Skeletal muscle cell (primary cell): Measurements from ENCODE around the gene PEPD.

Experiments
- DNase-seq: peaks from one replicate; pipeline ENCODE4 v3.0.0-alpha.2; 2010; ENCODE audit warnings: low read depth
- H3K4me3 ChIP-seq: 2 replicates; pipeline ENCODE4 v1.5.1; 2011; ENCODE audit warnings: low read depth, mild to moderate bottlenecking, control low read depth, low read length, moderate library complexity

The PEPD gene

GRCh38 chr19:33464010-33464732 lies 57.4 kb downstream of the PEPD start:
- no peak for DNase-seq
- no peak overlapping the region for H3K4me3 ChIP-seq

- no peak overlapping the region for H3K4me3 ChIP-seq
- no peak for DNase-seq
Measured at GRCh38 chr19:33463199-33463598, 58.4 kb downstream of the PEPD start.

GRCh38 chr19:33462112-33462791 lies 59.3 kb downstream of the PEPD start:
- no peak overlapping the region for H3K4me3 ChIP-seq
- DNase-seq, result no peak

GRCh38 chr19:33461256-33462111 lies 60.1 kb downstream of the PEPD start:
- no peak for DNase-seq
- H3K4me3 ChIP-seq, result no peak overlapping the region

DNA sequence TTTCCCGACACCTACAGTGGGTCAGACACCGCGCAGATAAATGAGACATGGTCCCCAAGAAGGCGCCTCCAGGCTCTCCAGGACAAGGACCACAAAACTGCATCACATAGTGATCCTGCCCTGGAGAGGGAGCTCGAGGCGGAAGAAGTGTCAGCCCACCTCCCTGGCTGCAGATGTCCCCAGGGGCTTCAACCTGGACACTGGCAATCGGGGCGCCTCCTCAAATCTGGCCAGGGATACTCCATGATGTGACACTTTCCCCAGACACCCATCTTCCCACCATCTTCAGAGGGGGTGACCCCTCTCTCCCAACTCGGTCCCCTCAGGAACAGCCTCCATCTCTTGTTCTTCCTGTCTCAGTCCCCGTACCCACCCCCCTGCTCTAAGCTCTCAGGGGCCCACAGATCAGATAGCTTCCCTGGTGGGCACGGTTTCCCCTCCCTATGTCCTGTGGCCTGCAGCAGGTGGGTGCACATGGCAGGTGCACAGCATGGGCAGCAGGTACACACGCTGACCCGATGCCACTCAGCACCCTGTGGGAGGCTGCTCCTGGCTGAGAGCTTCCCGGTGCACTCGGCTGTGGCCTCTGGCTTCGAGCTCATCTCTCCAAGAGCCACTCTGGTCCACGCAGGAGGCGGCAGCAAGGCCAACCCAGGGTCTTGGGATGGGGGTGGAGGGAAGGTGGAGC lies 61.2 kb downstream of the PEPD start:
- no peak for DNase-seq

GRCh38 chr19:33459222-33460090 lies 62.1 kb downstream of the PEPD start:
- H3K4me3 ChIP-seq, result no peak overlapping the region
- no peak for DNase-seq

More for the DNA sequence above, 61.2 kb downstream of the PEPD start:
- H3K4me3 ChIP-seq, result no peak overlapping the region

GRCh38 chr19:33458807-33459206 lies 62.8 kb downstream of the PEPD start:
- DNase-seq, result no peak
- no peak overlapping the region for H3K4me3 ChIP-seq

DNA sequence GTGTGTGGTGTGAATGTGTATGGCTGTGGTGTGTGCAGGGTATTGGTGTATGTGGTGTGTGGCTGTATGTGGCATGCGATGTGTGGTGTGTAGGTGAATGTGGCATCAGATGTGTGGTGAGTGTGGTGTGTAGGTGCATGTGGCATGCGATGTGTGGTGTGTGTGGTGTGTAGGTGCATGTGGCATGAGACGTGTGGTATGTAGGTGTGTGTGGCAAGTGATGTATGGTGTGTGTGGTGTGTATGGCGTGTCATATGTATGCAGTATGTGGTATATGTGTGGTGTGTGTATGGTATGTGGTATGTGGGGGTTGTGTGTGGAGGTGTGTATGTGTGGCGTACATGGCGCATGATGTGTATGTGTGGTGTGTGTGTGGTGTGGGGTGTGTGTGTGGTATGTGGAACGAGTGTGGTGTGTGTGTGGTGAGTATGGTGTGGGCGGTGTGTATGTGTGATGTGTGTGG lies 63.4 kb downstream of the PEPD start:
- DNase-seq, result no peak
- no peak overlapping the region for H3K4me3 ChIP-seq

DNA sequence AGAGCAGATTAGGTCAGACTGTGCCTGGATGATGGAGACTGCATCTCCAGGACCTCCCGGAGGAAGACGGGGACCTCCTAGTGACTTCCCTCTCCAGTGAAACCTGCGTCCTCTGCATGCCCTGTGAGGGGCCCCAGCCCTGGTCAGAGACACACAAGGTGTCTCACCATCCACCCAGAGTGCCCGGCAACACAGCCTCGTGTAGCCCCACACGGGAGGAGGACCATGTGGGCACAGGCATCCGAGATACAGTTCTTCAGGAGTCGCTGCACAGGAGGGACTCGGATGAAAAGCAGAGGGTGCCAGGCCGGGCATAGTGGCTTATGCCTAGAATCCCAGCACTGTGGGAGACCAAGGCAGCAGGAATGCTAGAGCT lies 64.8 kb downstream of the PEPD start:
- no peak for DNase-seq
- H3K4me3 ChIP-seq, result no peak overlapping the region

GRCh38 chr19:33456076-33456844 lies 65.3 kb downstream of the PEPD start:
- DNase-seq, result no peak
- H3K4me3 ChIP-seq, result no peak overlapping the region

DNA sequence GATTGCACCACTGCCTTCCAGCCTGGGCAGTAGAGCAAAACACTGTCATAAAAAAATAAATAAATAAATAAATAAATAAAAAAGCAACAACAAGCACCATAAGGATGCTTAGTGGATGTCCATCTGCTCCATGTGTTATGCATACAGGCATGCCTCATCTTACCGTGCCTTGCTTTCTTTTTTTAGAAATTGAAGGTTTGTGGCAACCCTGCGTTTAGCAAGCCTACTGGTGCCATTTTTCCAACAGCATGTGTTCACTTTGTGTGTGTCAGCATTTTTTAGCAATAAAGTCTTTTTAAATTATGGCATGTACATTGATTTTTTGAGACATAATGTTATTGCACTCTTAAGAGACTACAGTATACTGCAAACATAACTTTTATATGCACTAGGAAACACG lies 68.3 kb downstream of the PEPD start:
- no peak for DNase-seq
- H3K4me3 ChIP-seq, result no peak overlapping the region

GRCh38 chr19:33450689-33451088 lies 70.9 kb downstream of the PEPD start:
- DNase-seq, result no peak
- no peak overlapping the region for H3K4me3 ChIP-seq

GRCh38 chr19:33449799-33450198 lies 71.8 kb downstream of the PEPD start:
- H3K4me3 ChIP-seq, result no peak overlapping the region
- no peak for DNase-seq

DNA sequence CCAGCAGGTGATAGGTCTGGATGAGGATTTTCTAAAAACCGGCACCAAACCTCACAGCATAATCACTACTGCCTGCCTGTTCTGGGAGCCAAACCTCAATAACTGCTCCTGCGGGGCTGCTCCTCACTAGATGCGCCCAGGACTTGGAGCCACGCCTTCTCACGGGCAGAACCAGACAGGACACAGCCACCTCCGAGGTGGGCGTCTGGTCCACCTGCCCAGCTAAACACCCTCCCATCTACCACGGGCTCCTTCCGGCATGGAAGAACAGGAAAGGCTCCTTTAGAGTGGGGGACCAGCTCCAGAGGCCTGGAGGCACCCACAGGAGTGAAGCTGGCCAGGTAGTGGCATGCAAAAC lies 73.5 kb downstream of the PEPD start:
- no peak overlapping the region for H3K4me3 ChIP-seq
- no peak for DNase-seq

- no peak overlapping the region for H3K4me3 ChIP-seq
- no peak for DNase-seq
Measured at GRCh38 chr19:33447336-33448158, 74.0 kb downstream of the PEPD start.

DNA sequence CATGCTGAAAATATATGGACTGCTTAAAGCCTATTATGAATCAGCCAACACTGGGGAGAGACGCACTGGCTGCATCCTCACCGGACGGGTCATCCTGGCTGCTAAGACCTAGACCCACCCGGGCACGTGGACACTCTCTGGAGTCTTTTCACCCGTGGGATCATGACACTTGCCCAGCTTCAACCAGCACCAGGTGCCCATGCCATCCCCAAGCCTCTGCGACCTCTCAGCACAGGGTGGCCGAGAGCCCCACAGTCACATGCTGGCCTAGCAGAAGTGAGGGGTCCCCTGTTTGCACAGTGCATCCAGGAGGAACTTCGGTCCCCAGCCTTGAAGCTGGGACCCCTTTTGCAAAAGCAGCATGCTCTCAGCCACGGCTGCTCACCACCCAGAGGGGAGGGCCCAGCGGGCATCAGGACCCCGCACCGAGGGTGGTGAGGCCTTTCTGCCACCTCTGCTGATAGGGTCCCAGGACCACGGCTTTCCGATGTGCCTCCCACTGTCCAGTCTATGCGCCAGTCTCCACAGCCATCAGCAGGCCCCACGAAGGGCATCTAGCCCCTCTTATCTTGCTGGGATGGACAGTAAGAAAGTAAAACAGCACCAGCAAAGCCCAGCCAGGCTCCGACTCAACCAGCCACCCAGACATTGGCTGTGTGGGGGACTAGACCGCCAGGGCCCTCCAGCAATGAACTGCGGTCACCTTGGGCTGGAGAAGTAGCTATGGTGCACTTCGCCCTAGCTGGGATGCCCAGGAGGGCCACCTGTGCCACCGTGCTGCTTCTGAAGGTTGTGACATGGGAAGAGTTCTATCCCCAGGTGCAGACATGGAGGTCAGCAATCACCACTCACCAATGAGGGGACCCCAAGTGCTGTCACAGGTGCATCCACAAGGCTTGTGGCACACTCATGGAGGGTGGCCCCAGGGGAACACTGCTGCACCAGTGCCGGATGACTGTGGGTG lies 75.0 kb downstream of the PEPD start:
- DNase-seq, result no peak
- no peak overlapping the region for H3K4me3 ChIP-seq
